H9 (cell line): ENCODE data around the gene SLFN5. TPM values are rescaled to one million over a fixed set of nuclear protein-coding genes. Genes with fewer than 3 reads are reported as not detected.

Source experiments
- DNase-seq: peaks from one replicate; pipeline ENCODE4 v3.0.0-alpha.2; 2017
- H2AFZ ChIP-seq: one replicate; pipeline ENCODE4 v1.6.1; 2013; ENCODE audit warnings: mild to moderate bottlenecking, low read length, control low read depth, moderate library complexity
- H2AK5ac ChIP-seq: 2 replicates; pipeline ENCODE4 v1.6.1; 2013; ENCODE audit warnings: low read length, control low read depth, mixed read lengths; ENCODE audit not compliant: insufficient read length
- H2BK120ac ChIP-seq: one replicate; pipeline ENCODE4 v1.6.1; 2013; ENCODE audit warnings: low read depth, mild to moderate bottlenecking, low read length, control low read depth, inconsistent platforms; ENCODE audit not compliant: poor library complexity, severe bottlenecking
- H2BK12ac ChIP-seq: 2 replicates; pipeline ENCODE4 v1.6.1; 2013; ENCODE audit warnings: low read length, control low read depth, mixed read lengths, low read depth; ENCODE audit not compliant: insufficient read length
- H2BK15ac ChIP-seq: 2 replicates; pipeline ENCODE4 v1.6.1; 2013; ENCODE audit warnings: low read depth, low read length, control low read depth
- H2BK20ac ChIP-seq: one replicate; pipeline ENCODE4 v1.6.1; 2013; ENCODE audit warnings: low read depth, mild to moderate bottlenecking, low read length, control low read depth, inconsistent platforms; ENCODE audit not compliant: poor library complexity, severe bottlenecking
- H2BK5ac ChIP-seq: 2 replicates; pipeline ENCODE4 v1.6.1; 2013; ENCODE audit warnings: low read length, control low read depth, mixed read lengths; ENCODE audit not compliant: insufficient read length
- H3K14ac ChIP-seq: 2 replicates; pipeline ENCODE4 v1.6.1; 2013; ENCODE audit warnings: low read length, control low read depth; ENCODE audit not compliant: insufficient read depth
- H3K18ac ChIP-seq: 2 replicates; pipeline ENCODE4 v1.6.1; 2013; ENCODE audit warnings: low read depth, mild to moderate bottlenecking, mixed read lengths, low read length, control low read depth; ENCODE audit not compliant: insufficient read length
- H3K23ac ChIP-seq: 2 replicates; pipeline ENCODE4 v1.6.1; 2013; ENCODE audit warnings: low read length, control low read depth, mixed read lengths, low read depth; ENCODE audit not compliant: insufficient read length
- H3K23me2 ChIP-seq: 2 replicates; pipeline ENCODE4 v1.6.1; 2013; ENCODE audit warnings: low read depth, mild to moderate bottlenecking, mixed read lengths, low read length, control low read depth; ENCODE audit not compliant: insufficient read length, poor library complexity, severe bottlenecking
- H3K27ac ChIP-seq: 2 replicates; pipeline ENCODE4 v1.5.1; 2013; ENCODE audit warnings: low read length, control low read depth, mixed read lengths, low read depth; ENCODE audit not compliant: insufficient read length
- H3K27me3 ChIP-seq: 2 replicates; pipeline ENCODE4 v1.6.1; 2013; ENCODE audit warnings: low read length, control low read depth, inconsistent platforms; ENCODE audit not compliant: insufficient read depth
- H3K4ac ChIP-seq: 2 replicates; pipeline ENCODE4 v1.6.1; 2013; ENCODE audit warnings: low read depth, mild to moderate bottlenecking, control low read depth, inconsistent platforms, low read length, moderate library complexity
- H3K4me1 ChIP-seq: 2 replicates; pipeline ENCODE4 v1.6.1; 2013; ENCODE audit warnings: low read length, control low read depth, inconsistent platforms; ENCODE audit not compliant: insufficient read depth
- H3K4me2 ChIP-seq: 2 replicates; pipeline ENCODE4 v1.6.1; 2013; ENCODE audit warnings: low read length, control low read depth, mixed read lengths; ENCODE audit not compliant: insufficient read length, insufficient read depth
- H3K56ac ChIP-seq: 2 replicates; pipeline ENCODE4 v1.6.1; 2013; ENCODE audit warnings: low read depth, mild to moderate bottlenecking, mixed read lengths, low read length, control low read depth; ENCODE audit not compliant: insufficient read length
- H3K79me1 ChIP-seq: 2 replicates; pipeline ENCODE4 v1.6.1; 2013; ENCODE audit warnings: low read depth, mild to moderate bottlenecking, moderate library complexity, low read length, control low read depth, inconsistent platforms; ENCODE audit not compliant: insufficient read depth, poor library complexity, severe bottlenecking
- H3K79me2 ChIP-seq: 2 replicates; pipeline ENCODE4 v1.6.1; 2013; ENCODE audit warnings: low read length, control low read depth, inconsistent platforms; ENCODE audit not compliant: insufficient read depth
- H3K9ac ChIP-seq: 2 replicates; pipeline ENCODE4 v1.6.1; 2013; ENCODE audit warnings: low read length, control low read depth, mixed read lengths; ENCODE audit not compliant: insufficient read length; ENCODE audit errors: extremely low read depth
- H3K9me3 ChIP-seq: one replicate; pipeline ENCODE4 v1.6.1; 2013; ENCODE audit warnings: low read depth, low read length, inconsistent platforms; ENCODE audit not compliant: control insufficient read depth
- H3T11ph ChIP-seq: one replicate; pipeline ENCODE4 v1.6.1; 2013; ENCODE audit warnings: mild to moderate bottlenecking, low read length, control low read depth, inconsistent platforms
- H4K20me1 ChIP-seq: one replicate; pipeline ENCODE4 v1.6.1; 2013; ENCODE audit not compliant: control insufficient read depth, insufficient read length, insufficient read depth
- H4K5ac ChIP-seq: 2 replicates; pipeline ENCODE4 v1.6.1; 2013; ENCODE audit warnings: low read depth, mild to moderate bottlenecking, mixed read lengths, low read length, control low read depth; ENCODE audit not compliant: insufficient read length
- H4K8ac ChIP-seq: replicated peaks from 2 replicates; pipeline ENCODE4 v1.6.1; 2013; ENCODE audit warnings: low read length, control low read depth, mixed read lengths, low read depth; ENCODE audit not compliant: insufficient read length
- H4K91ac ChIP-seq: 2 replicates; pipeline ENCODE4 v1.6.1; 2013; ENCODE audit warnings: low read depth, mild to moderate bottlenecking, moderate library complexity, mixed read lengths, low read length, control low read depth; ENCODE audit not compliant: insufficient read length
- H3K27ac Mint-ChIP-seq, 3 experiments: 2 replicates in 2 of 3; 3 replicates in 1 of 3; pipeline ENCODE4 v1.8.0; 2020 to 2021; ENCODE audit warnings: mixed read lengths in 3 of 3, mild to moderate bottlenecking in 1 of 3, moderate library complexity in 1 of 3
- H3K27me3 Mint-ChIP-seq: 2 replicates; pipeline ENCODE4 v1.8.0; 2021; ENCODE audit warnings: low read depth, mild to moderate bottlenecking, moderate library complexity, mixed read lengths
- H3K36me3 Mint-ChIP-seq, 3 experiments: 2 replicates in 2 of 3; 3 replicates in 1 of 3; pipeline ENCODE4 v1.8.0; 2020 to 2021; ENCODE audit warnings: low read depth in 3 of 3, mixed read lengths in 3 of 3; ENCODE audit not compliant: insufficient read depth in 1 of 3
- H3K4me1 Mint-ChIP-seq, 2 experiments: 2 replicates each; pipeline ENCODE4 v1.8.0; 2020; ENCODE audit warnings: mixed read lengths in 2 of 2
- H3K4me3 Mint-ChIP-seq, 2 experiments: 2 replicates in 1 of 2; 3 replicates in 1 of 2; pipeline ENCODE4 v1.8.0; 2020 to 2021; ENCODE audit warnings: mild to moderate bottlenecking in 2 of 2, mixed read lengths in 2 of 2, moderate library complexity in 1 of 2
- H3K9me3 Mint-ChIP-seq, 2 experiments: 2 replicates in 1 of 2; 3 replicates in 1 of 2; pipeline ENCODE4 v1.8.0; 2020; ENCODE audit warnings: mild to moderate bottlenecking in 2 of 2, mixed read lengths in 2 of 2, moderate library complexity in 1 of 2
- WGBS: extraction: QIAGEN DNeasy Blood & Tissue Kit; methylation state at CpG from one replicate; pipeline ENCODE4 v1.1.7; 2013; ENCODE audit warnings: missing lambda C conversion rate, low lambda C conversion rate, mixed read lengths; ENCODE audit not compliant: insufficient read length; ENCODE audit errors: extremely low coverage; 5-methylcytosine and 5-hydroxymethylcytosine counted together
- total RNA-seq: library from RNA; stranded (reverse); gene quantifications from 2 replicates; pipeline ENCODE4 v1.2.1, GENCODE V29; 2021
- TF ChIP-seq, protein P1 (sequence below): fragments of 200-600 bp; sonication (generic); conservative IDR thresholded peaks from 3 replicates; pipeline ENCODE4 v1.8.0; 2021; ENCODE audit warnings: antibody characterized with exemption, mild to moderate bottlenecking

SLFN5 gene
- total RNA-seq, 1 experiment from 2014 or later: 2.9 TPM

DNA sequence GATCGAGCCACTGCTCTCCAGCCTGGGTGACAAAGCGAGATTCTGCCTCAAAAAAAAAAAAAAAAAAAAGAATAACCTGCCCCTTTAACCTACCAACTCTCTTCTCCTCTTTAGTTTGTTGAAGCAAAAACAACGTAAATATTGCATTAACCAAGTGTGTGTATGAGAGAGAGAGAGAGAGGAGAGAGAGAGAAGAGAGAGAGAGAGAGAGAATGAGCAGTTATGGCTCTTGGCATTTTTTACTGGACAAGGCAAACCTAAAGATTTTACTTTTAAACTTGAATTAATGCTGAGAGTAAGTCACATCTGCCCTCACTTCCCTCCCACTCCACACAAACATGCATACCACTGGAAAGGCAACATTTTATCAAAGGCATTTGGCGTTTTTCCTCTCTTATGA lies 3.0 kb upstream of the SLFN5 start:
- Histone ChIP-seq H3K18ac (no peak overlapping the region), H3K23ac (no peak overlapping the region), H4K91ac (no peak overlapping the region), H2BK12ac (no peak overlapping the region), H2AK5ac (no peak overlapping the region), H3K4me2 (no peak overlapping the region), H2BK120ac (no peak overlapping the region), H3K79me2 (no peaks in the 10 kb centered on the region), H3K27me3 (no peaks in the 10 kb centered on the region), H2AFZ (no peak overlapping the region), H3K4ac (no peak overlapping the region), H3T11ph (no peak overlapping the region), H3K27ac (no peak overlapping the region), H3K9me3 (no peaks in the 10 kb centered on the region), H3K14ac (no peak overlapping the region), H4K8ac (no peak overlapping the region), H3K56ac (no peak overlapping the region), H3K4me1 (peaks cover 3% of the 10 kb centered on the region; the same call in 1 of the 2 replicates), H4K20me1 (no peaks in the 10 kb centered on the region), H3K23me2 (peaks cover 10% of the 10 kb centered on the region), H4K5ac (no peak overlapping the region), H3K9ac (no peak overlapping the region), H2BK15ac (no peak overlapping the region), H2BK5ac (no peak overlapping the region), H3K79me1 (no peaks in the 10 kb centered on the region), H2BK20ac (no peak overlapping the region)
- H3K4me1 Mint-ChIP-seq: peaks cover 17% of the 10 kb centered on the region in 2 experiments
- TF ChIP-seq, protein P1, sequence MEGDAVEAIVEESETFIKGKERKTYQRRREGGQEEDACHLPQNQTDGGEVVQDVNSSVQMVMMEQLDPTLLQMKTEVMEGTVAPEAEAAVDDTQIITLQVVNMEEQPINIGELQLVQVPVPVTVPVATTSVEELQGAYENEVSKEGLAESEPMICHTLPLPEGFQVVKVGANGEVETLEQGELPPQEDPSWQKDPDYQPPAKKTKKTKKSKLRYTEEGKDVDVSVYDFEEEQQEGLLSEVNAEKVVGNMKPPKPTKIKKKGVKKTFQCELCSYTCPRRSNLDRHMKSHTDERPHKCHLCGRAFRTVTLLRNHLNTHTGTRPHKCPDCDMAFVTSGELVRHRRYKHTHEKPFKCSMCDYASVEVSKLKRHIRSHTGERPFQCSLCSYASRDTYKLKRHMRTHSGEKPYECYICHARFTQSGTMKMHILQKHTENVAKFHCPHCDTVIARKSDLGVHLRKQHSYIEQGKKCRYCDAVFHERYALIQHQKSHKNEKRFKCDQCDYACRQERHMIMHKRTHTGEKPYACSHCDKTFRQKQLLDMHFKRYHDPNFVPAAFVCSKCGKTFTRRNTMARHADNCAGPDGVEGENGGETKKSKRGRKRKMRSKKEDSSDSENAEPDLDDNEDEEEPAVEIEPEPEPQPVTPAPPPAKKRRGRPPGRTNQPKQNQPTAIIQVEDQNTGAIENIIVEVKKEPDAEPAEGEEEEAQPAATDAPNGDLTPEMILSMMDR: no peak
- H3K9me3 Mint-ChIP-seq: peaks cover 0 to 5% of the 10 kb centered on the region in 2 experiments; a peak in 2 of 5 replicates
- WGBS: no CpG with 5 or more reads among the region's 4 CpGs
- H3K27me3 Mint-ChIP-seq: peaks cover 26% of the 10 kb centered on the region
- no peak overlapping the region for H3K27ac Mint-ChIP-seq
- peaks cover 0 to 2% (median 0%) of the 10 kb centered on the region in 3 experiments; a peak in 1 of 7 replicates for H3K36me3 Mint-ChIP-seq
- DNase-seq: no peak
- no peak overlapping the region for H3K4me3 Mint-ChIP-seq
